Activated B cell treated with CpG ODN at 0.5 μM for 24 hours (primary cell): ENCODE data around the gene METTL6. TPM values are rescaled to one million over a fixed set of nuclear protein-coding genes. Genes with fewer than 3 reads are reported as not detected.

ENCODE experiments used
- ATAC-seq: fragments of 200-7000 bp; cut with Tn5 transposase; one replicate; pipeline ENCODE4 v1.10.0; 2021; ENCODE audit warnings: low read depth, mild to moderate bottlenecking, moderate library complexity
- CTCF ChIA-PET: fragments of 350-600 bp; sonication (Branson Sonifier 250); formaldehyde crosslinking; loops from one replicate; lab custom pipeline; 2021; ENCODE audit warnings: antibody characterized with exemption; lab: Charles Lee
- POLR2A ChIA-PET: fragments of 350-600 bp; sonication (Branson Sonifier 250); formaldehyde crosslinking; loops from one replicate; lab custom pipeline; 2021; ENCODE audit warnings: antibody characterized with exemption; lab: Charles Lee
- DNase-seq: peaks from one replicate; pipeline ENCODE4 v3.0.0; 2022
- H3K27ac Mint-ChIP-seq: one replicate; pipeline ENCODE4 v1.8.0; 2020; ENCODE audit warnings: mixed read lengths
- H3K27me3 Mint-ChIP-seq: one replicate; pipeline ENCODE4 v1.8.0; 2021; ENCODE audit warnings: mixed read lengths
- H3K36me3 Mint-ChIP-seq: one replicate; pipeline ENCODE4 v1.8.0; 2021; ENCODE audit warnings: low read depth, mixed read lengths
- H3K4me1 Mint-ChIP-seq: one replicate; pipeline ENCODE4 v1.8.0; 2021; ENCODE audit warnings: mixed read lengths
- H3K4me3 Mint-ChIP-seq: one replicate; pipeline ENCODE4 v1.8.0; 2020; ENCODE audit warnings: mild to moderate bottlenecking, mixed read lengths
- H3K9me3 Mint-ChIP-seq: one replicate; pipeline ENCODE4 v1.8.0; 2020; ENCODE audit warnings: mixed read lengths
- intact Hi-C: fragments of 100-400 bp; cut with micrococcal nuclease; formaldehyde crosslinking; loops from one replicate; pipeline ENCODE4 v1.15.1; 2024
- total RNA-seq: library from RNA; stranded (reverse); gene quantifications from 2 replicates; pipeline ENCODE4 v1.2.3, GENCODE V29; 2022
- TF ChIP-seq, protein P1 (sequence below): fragments of 200-600 bp; IDR thresholded peaks from one replicate; pipeline ENCODE4 v1.8.0; 2022; ENCODE audit warnings: antibody characterized with exemption, mild to moderate bottlenecking

METTL6 gene
- total RNA-seq, 1 donor from 2014 or later = 18.7 TPM

GRCh38 chr3:15433531-15433930, 6.2 kb upstream of the METTL6 start:
- no peaks in the 10 kb centered on the region for H3K9me3 Mint-ChIP-seq
- POLR2A ChIA-PET = no interaction called here
- TF ChIP-seq, protein P1, sequence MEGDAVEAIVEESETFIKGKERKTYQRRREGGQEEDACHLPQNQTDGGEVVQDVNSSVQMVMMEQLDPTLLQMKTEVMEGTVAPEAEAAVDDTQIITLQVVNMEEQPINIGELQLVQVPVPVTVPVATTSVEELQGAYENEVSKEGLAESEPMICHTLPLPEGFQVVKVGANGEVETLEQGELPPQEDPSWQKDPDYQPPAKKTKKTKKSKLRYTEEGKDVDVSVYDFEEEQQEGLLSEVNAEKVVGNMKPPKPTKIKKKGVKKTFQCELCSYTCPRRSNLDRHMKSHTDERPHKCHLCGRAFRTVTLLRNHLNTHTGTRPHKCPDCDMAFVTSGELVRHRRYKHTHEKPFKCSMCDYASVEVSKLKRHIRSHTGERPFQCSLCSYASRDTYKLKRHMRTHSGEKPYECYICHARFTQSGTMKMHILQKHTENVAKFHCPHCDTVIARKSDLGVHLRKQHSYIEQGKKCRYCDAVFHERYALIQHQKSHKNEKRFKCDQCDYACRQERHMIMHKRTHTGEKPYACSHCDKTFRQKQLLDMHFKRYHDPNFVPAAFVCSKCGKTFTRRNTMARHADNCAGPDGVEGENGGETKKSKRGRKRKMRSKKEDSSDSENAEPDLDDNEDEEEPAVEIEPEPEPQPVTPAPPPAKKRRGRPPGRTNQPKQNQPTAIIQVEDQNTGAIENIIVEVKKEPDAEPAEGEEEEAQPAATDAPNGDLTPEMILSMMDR = no peak
- CTCF ChIA-PET = no interaction called here
- no peak overlapping the region for H3K27ac Mint-ChIP-seq
- no peak overlapping the region for H3K4me3 Mint-ChIP-seq
- H3K27me3 Mint-ChIP-seq = no peaks in the 10 kb centered on the region
- intact Hi-C loops = no loop called here
- H3K36me3 Mint-ChIP-seq = peaks cover 69% of the 10 kb centered on the region
- DNase-seq = no peak
- peaks cover 18% of the 10 kb centered on the region for H3K4me1 Mint-ChIP-seq
- no peak for ATAC-seq

- ATAC-seq = no peak
- CTCF ChIA-PET = interaction anchor here (1.9 kb wide), 1 partner anchor 228 kb away, joined by 6 read pairs; no protein-coding TSS in a partner anchor
- Mint-ChIP-seq H3K27ac (no peak overlapping the region), H3K36me3 (peaks cover 61% of the 10 kb centered on the region), H3K4me1 (peaks cover 38% of the 10 kb centered on the region), H3K9me3 (no peaks in the 10 kb centered on the region), H3K4me3 (no peak overlapping the region), H3K27me3 (no peaks in the 10 kb centered on the region)
- TF ChIP-seq, protein P1 = no peak
- POLR2A ChIA-PET = no interaction called here
- no peak for DNase-seq
- intact Hi-C loops = no loop called here
Measured at GRCh38 chr3:15431256-15431837, 4.0 kb upstream of the METTL6 start.

- DNase-seq (no peak), ATAC-seq (no peak)
- Mint-ChIP-seq H3K36me3 (peaks cover 60% of the 10 kb centered on the region), H3K4me3 (no peak overlapping the region), H3K27ac (no peak overlapping the region), H3K27me3 (no peaks in the 10 kb centered on the region), H3K9me3 (no peaks in the 10 kb centered on the region), H3K4me1 (peaks cover 44% of the 10 kb centered on the region)
- ChIA-PET CTCF (interaction anchor here (1.9 kb wide), 1 partner anchor 228 kb away, joined by 6 read pairs; no protein-coding TSS in a partner anchor), POLR2A (interaction anchor here (0.6 kb wide), 1 partner anchor 82 kb away, joined by 6 read pairs; no protein-coding TSS in a partner anchor)
- TF ChIP-seq, protein P1 = no peak
- intact Hi-C loops = no loop called here
Measured at GRCh38 chr3:15430624-15431023, 3.3 kb upstream of the METTL6 start.

DNA sequence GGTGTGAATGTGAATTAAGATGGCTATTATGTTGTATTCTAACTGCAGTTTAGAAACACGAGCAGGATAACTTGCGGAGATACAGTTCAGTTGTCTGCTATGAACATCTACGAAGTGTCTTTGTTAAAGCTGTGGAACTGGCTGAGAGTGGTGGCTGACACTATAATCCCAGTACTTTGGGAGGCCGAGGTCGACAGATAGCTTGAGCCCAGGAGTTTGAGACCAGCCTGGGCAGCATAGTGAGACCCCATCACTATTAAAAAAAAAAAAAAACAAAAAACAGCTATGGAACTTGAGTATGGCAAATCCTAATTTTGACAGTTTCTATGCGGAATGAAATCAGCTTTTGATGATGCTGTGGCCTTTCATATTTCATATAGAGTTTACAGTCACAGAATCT, 1.7 kb upstream of the METTL6 start:
- Mint-ChIP-seq H3K36me3 (peaks cover 57% of the 10 kb centered on the region), H3K27me3 (no peaks in the 10 kb centered on the region), H3K4me1 (peaks cover 50% of the 10 kb centered on the region), H3K4me3 (peak overlapping the region; percentile 96), H3K9me3 (no peaks in the 10 kb centered on the region), H3K27ac (no peak overlapping the region)
- CTCF ChIA-PET = no interaction called here
- intact Hi-C loops = loop anchor here (5.0 to 10.0 kb wide), 2 partner anchors 386 to 482 kb away; partner anchors contain the start of gene NR2C2
- TF ChIP-seq, protein P1 = no peak
- ATAC-seq (no peak), DNase-seq (no peak)
- POLR2A ChIA-PET = no interaction called here

- ChIA-PET CTCF (no interaction called here), POLR2A (no interaction called here)
- ATAC-seq (no peak), DNase-seq (no peak)
- intact Hi-C loops = loop anchor here (5.0 to 10.0 kb wide), 2 partner anchors 386 to 481 kb away; partner anchors contain the start of gene NR2C2
- peak overlapping the region; percentile 95 for H3K27ac Mint-ChIP-seq
- TF ChIP-seq, protein P1 = no peak
- H3K27me3 Mint-ChIP-seq = no peaks in the 10 kb centered on the region
- H3K4me1 Mint-ChIP-seq = peaks cover 50% of the 10 kb centered on the region
- peaks cover 54% of the 10 kb centered on the region for H3K36me3 Mint-ChIP-seq
- H3K4me3 Mint-ChIP-seq = peak overlapping the region; percentile 96
- no peaks in the 10 kb centered on the region for H3K9me3 Mint-ChIP-seq
Measured at GRCh38 chr3:15428539-15428938, 1.2 kb upstream of the METTL6 start.
